Right renal cortex interstitium (tissue), 3 donors: ENCODE measurements around the gene CYTH1. TPM values are rescaled to one million over a fixed set of nuclear protein-coding genes. Genes with fewer than 3 reads are reported as not detected.
"Not testable (repeated sequence)": the region's sequence is repeated elsewhere in the genome, so short reads cannot be mapped to it uniquely, and the experiment has no call there.

Experiments
- DNase-seq, 3 donors: peaks; one replicate each; pipeline ENCODE4 v3.0.0-alpha.2; 2013; ENCODE audit warnings: low read depth in 3 of 3, low spot score in 2 of 3
- polyA plus RNA-seq, 3 donors: library from polyadenylated mRNA; unstranded; fragments of 120-200 nt; gene quantifications; one replicate each; pipeline ENCODE4 v1.2.1, GENCODE V29; 2013; ENCODE audit not compliant: insufficient read length in 3 of 3

Gene CYTH1
- polyA plus RNA-seq, 3 donors = 21.1 to 24.3 (median 21.8) TPM

DNA sequence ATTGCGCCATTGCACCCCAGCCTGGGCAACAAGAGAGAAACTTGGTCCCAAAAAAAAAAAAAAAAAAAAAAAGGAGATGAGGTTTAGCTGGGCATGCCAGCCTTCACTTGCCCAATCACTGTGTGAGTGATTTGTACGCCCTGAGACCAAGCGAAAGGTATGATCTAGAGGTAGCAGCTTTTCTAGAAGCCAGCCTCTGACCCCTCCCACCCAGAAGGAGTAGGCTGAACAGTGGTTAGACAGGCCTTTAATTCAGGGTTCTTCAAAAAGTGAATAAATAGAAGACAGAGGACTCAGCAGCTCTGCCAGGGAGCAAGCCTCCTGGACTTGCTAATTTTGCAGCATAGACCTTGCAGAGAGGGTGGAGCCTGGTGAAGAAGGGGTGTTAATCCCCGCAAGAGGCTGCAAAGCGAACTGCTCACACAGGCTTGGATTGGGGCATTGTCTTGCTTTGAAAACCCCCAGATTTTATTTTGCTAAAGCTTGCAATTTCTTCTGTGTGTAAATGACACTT lies 7.1 kb upstream of the CYTH1 start:
- no peak for DNase-seq

DNA sequence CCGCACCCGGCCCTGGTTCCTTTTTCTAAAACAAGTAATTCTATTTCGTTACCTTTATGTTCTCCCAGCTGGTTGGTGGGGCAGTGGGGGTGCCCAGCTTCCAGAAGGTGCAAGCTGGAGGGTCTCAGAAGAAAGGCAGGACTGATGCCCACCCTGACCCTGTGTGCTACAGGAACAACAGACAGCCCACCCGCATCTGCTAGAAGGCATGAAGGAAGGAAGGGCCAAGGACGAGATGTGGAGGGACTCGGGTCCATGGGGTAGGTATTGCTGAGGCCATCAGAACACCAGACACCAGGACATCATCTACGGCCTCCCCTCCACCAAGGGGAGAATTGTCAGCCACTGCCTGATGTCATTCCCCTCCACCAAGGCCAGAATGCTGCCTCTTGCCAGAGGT lies 6.4 kb upstream of the CYTH1 start:
- DNase-seq = no peak

DNA sequence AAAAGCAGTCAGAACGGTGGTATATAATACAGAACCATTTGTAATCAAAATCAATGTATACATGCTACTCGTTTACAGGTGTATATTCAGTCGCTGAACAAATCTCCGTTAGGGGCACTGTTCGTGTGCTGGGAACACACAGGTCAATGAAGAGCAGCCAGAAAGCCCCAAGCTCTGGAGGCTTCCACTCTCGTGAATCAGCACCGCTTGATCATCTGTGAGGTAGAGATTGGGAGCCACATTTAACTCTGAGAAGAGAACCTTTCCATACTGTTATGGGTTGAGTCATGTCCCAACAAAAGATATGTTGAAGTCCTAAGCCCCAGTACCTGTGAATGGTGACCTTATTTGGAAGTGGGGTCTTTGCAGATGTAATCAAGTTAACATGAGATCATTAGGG lies 5.4 kb upstream of the CYTH1 start:
- no peak for DNase-seq

DNA sequence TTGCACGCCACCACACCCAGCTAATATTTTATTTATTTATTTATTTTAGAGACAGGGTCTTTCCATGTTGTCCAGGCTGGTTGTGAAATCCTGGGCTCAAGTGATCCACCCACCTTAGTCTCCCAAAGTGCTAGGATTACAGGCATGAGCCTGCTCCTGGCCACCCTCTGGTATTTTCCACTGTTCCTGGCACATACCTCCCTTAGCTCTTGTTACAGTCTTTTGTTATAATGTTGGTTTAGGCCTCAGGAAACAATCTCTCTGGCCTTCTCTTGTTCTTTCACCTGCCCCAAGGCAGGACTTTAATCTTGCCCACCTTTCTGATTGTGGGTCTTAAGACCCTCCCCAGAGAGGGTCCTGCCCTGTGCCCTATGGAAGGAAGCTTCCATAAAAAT lies 3.6 kb upstream of the CYTH1 start:
- DNase-seq = no peak

DNA sequence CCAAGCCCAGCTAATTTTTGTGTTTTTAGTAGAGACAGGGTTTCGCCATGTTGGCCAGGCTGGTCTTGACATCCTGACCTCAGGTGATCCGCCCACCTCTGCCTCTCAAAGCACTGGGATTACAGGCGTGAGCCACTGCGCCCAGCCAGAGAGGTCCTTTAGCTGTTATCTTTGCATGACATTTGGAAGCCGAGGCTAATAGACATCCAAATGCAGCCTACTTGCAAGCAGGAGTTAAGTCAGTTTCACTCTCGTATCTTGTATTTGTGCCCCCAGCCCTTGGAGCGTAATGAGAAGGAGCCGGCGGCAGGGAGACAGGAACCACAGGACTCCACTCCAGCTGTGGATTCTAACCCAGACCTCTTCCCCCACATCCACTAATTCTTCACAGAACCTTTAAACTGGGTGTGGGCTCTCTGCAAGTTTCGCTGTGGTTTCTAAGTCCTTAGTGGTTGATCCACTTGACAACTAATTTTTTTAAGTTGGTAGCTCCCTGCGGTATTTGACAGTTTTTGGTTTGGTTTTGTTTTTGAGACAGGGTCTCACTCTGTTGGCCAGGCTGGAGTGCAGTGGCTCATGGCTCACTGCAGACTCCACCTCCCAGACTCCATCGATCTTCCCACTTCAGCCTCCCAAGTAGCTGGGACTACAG lies 3.1 kb upstream of the CYTH1 start:
- DNase-seq = no peak

DNA sequence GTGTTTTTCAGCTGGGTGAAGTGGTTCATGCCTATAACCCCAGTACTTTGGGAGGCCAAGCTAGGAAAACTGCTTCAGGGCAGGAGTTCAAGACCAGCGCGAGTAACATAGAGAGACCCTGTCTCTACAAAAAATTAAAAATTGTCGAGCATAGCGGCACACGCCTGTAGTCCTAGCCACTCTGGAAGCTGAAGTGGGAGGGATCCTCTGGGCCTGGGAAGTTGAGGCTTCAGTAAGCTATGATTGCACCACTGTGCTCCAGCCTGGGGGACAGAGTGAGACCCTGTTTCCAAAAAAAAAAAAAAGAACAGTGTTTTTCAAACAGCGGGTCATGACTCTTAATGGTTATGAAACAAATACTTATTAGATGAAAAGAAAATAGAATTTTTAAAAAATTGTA lies 2.3 kb upstream of the CYTH1 start:
- DNase-seq = no peak

DNA sequence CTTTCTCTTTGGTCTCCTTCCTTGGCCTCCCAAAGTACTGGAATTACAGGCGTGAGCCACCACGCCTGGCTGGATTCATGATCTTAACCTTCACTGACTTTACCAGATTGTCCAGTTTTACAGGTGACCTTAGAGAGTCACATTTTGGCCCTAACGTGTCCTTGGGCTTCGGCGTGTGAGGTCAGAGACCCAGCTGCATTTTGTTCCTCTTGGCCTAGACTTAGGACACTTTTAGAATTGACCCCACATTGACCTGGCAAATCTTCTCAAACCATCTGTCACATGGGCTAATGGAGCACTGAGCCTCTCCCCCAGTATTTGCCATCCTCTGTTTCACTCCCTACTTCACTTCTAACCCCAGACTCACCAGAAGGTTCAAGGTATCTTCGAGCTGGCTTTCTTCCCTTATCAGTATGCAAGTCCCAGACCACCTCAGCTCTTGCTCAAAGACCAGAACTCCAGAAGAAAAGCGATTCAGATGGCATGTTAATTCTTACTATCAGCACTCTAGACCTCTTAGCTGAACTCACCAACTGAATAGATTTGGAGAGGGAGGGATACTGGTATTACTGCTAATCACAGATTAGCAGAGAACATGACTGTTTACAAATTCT lies 1.7 kb upstream of the CYTH1 start:
- DNase-seq = no peak

DNA sequence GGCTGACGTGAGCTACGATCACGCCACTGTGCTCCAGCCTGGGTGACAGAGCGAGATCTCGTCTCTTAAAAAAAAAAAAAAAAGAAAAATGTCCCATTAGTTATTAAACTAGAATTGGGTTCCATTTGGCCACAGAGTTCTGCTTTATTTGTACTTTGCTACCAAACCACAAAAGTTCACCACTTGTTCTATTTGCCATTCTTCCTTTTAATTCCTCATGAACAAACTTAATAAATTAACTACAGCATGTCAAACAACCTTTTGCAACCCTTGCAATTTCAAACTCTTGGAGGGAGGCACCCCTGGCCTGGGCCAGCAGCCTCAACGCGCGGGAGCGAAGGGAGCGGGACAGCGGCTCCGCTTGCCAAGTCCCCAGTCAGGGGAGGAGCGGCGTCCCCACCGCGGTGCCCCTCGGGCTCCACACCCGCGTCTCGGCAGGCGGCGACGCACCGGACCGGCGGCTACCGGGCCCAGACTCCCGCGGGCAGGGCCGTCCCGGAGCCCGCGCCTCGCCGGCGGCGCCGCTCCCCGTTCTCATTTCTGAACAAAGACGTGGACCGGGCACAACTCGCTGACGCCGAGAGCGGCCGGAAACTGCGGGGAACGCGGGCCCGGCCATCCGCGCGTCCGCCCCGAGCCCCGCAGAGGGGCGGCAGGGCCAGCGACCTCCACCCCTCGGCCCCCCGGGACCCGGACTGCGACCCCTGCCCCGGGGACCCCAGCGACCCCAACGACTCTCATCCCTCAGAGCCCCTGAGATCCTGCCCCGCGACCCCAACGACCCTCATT lies 775 bp downstream of the CYTH1 start:
- DNase-seq = no peak

DNA sequence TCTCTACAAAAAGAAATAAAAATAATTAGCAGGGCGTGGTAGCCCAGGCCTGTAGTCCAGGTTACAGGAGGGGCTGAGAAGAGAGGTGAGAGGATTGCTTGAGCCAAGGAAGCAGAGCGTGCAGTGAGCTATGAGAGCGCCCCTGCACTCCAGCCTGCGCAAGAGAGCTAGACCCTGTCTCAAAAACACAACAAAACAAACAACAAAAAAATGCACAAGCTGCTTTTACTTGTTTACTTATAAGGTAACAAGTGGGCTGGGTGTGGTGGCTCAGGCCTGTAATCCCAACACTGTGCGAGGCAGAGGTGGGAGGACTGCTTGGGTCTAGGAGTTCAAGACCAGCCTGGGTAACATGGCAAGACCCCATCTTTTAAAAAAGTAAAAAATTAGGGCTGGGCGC lies 1.7 kb downstream of the CYTH1 start:
- DNase-seq = no peak

DNA sequence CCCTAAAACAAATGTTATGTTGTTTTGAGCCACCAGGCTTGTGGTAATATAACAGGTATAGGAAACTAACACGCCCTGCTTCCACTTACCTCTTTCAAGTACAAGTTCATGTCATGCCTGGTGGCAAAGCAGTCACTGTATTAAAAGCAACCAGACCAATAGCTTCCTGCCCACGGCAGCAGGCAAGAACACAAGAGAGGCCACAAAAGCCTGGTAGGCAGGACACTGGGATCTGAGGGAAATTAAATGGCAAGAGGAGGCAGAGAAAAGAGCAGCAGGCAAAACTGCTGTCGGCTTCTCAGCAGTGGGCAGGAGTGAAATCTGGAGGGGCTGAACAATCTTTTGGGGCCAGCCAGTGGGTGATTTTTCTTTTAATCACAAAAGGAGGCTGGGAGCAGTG lies 2.2 kb downstream of the CYTH1 start:
- DNase-seq = no peak

DNA sequence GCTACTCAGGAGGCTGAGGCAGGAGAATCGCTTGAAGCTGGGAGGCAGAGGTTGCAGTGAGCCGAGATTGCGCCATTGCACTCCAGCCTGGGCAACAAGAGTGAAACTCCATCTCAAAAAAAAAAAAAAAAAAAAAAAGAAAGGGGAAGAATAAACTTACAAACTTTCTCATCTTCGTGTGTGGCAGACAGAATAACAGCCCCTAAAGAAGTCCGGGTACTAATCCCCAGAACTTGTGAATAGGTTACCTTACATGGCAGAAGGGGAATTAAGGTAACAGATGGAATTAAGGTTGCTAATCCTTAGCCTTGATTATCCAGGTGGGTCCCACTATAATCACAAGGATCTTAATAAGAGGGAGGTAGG lies 2.8 kb downstream of the CYTH1 start:
- DNase-seq = not testable (repeated sequence)

DNA sequence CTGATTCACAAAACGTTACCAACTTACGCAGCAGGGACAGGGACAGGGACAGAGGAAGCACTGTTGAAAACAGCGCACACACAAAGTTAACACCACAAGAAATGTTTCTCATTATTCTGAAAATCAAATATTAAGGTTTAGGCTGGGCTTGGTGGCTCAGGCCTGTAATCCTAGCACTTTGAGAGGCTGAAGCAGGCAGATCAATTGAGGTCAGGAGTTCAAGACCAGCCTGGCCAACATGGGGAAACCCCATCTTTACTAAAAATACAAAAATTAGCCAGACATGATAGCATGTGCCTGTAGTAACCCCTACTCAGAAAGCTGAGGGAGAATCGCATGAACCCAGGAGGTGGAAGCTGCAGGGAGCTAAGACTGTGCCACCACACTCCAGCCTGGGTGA lies 4.2 kb downstream of the CYTH1 start:
- DNase-seq = no peak

DNA sequence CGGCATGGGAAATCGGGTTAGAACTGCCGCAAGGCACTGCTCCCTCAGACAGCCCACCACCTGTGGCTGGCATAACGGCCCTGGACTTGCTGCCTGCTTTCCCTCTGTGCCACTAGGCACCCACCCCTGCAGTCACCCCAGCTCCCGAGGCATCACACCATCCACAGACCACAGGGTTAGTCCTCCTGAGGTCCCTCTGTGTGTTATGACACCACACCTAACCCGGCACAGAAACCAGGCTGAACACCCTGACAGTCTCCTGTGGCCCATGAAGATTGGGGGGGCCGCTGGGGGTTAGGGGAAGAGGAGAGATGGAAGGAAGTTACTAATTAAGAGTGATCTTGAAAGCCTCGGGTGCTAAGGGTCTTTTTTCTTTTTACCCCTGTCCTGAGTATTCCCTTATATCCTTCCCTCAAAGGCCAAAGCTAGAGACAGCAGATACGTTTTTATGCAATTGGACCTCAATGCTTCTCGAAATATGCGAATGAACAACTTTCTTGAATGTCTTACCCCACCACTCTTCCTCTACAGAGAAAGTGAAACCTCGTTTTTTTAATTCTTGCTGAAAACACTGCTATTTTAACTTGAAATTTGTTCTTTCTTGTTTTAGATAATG lies 7.0 kb downstream of the CYTH1 start:
- no peak for DNase-seq

DNA sequence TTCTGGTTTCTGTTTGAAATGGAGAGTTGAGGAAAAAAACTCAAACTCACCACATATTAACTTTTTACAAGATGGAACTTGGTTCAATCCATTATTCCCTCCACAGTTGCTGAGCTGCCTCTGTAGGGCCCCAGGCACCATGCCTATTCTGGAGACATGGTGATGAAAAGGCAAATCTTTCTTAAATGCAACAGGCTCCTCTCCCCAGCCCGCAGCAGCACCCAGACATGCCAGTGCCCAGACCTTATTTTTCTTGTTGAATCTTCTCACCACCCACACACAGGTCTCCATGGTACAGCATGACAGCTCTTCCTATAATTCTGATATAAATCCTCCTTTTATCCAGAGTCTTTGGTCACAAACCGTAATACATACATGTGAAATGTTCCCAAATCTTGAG lies 7.6 kb downstream of the CYTH1 start:
- DNase-seq = no peak

DNA sequence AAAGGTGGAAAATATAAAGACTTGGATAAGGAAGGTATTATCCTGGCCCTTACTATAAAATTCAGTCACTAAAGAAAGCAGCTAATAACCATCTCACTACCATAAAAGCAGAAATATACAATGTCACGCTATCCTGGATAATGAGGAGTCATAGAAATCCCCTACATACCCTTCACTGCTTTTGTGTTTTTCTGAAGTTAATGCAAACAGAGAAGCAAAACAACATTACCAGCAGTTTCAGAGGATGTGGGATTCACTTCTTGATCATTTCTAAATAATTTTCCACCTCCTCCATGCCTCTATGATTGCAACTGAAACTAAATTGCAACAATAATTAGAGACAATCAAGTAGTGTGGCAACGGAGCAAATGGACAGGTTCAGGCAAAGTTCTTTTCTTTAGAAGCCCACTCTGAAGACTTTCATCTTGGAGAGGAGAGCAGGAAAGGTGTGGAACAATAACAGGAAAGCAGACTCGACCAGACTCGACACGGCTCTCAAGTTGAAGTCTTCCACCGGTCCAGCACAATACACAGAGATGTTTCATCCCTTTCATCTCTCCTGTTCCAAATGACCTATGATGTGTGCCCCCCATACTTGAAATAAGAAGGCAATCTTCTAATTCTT lies 10.2 kb downstream of the CYTH1 start:
- DNase-seq = no peak

DNA sequence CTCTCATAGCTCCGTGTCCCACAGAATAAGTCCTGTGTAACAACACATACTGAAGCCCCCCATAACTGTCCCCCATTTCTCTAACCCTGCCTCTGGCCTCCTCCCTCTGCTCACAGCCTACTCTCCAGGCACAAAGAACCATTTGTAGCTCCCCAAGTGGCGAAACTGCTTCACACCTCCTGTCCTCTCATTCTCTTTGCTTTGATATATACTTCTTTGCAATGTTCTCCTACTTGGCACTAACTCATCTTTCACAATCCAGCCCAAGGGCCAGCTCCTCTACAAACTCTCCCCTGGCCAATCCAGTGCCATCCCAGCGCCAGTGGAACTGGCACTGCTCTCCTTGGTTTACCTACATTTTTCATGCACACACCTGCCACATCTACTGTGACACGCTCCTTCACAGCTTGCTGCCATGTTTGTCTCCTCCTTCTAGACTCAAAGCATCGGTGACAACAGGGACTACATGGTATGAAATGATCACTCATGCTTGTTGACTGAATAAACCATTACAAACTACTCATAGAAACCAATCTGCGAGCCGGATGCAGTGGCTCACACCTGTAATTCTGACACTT lies 12.8 kb downstream of the CYTH1 start:
- no peak for DNase-seq

DNA sequence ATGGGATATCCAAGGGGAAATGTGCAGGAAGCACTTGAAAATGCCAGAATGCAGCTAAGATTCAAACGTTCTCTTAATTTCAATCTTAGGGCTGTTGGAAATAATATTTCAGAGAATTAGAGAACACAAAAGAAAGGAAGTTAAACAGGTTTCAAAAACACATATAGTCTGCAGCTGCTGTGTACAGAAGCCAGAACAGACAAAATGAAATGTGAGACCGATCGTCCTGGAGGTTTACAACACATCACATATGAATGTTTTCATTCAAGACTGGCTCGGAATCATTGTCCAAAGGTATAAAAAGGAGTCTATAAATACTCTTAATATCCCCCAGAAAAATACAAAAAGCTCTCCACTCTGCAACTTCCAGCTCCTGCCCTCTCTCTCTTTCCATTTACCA lies 14.3 kb downstream of the CYTH1 start:
- DNase-seq = no peak

DNA sequence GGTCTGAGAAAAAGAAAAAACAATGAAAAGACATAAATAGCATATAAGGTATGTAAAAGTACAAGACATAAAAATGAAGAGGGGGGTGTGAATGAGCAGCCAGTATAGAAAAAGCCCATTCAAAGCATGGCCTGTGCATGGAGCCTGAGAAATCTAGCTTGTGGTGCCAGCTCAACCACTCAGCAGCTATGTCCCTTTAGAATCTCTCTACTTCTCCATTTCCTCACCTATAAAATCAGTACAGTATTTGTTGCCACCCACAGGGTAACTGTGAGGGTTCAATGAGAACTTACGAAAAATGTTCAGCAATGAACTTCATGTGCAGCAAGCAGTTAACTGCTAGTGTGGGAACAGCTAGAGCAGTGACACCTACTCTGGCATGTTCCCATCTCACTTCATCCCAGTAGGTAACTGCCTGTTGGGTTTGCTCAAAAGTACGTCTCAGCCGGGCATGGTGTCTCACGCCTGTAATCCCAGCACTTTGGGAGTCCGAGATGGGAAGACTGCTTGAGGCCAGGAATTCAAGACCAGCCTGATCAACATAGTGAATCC lies 15.3 kb downstream of the CYTH1 start:
- no peak for DNase-seq

DNA sequence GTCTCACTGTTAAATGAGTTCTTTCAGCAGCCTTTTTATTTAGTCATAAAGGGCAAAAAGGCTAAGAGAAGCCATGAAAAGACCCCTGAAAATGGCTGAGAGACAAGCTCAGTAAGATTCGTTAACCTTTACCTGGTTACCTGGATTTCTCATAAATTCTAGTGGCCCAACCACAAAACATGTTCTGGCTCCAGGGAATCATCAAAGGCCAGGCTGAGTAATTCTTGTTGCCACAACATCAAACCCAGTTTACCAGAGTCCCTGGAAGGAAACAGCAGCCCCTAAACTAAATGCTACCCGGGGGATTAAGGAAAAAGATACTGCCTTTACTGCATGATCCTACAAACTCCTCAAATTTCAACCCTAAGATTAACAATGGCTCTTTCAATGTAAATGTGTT lies 15.8 kb downstream of the CYTH1 start:
- no peak for DNase-seq

DNA sequence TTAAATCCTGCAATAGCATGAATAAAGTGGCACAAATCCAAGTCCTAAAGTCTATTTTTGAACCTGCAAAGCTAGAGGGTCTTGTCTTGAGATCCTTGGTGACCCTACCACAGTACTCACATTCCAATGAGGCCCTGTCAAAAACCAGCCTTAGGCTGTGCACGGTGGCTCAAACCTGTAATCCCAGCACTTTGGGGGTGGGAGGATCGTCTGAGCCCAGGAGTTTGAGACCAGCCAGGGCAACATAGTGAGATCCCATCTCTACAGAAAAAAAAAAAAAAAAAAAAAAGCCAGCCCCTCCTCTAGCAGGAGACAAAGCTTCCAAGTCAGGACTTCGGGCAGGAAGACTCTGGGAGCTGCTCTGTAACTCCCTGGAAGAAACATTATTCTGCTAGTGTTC lies 16.3 kb downstream of the CYTH1 start:
- no peak for DNase-seq
